C4-2B (cell line): ENCODE data around the gene DSCAM.

ENCODE experiments used
- ZFX ChIP-seq: fragments of 450-650 bp; IDR thresholded peaks from 2 replicates; pipeline ENCODE4 v1.6.1; 2017
- TF ChIP-seq, protein P1 (sequence below): fragments of 450-650 bp; conservative IDR thresholded peaks from 2 replicates; pipeline ENCODE4 v1.5.1; 2017; ENCODE audit warnings: mild to moderate bottlenecking

DNA sequence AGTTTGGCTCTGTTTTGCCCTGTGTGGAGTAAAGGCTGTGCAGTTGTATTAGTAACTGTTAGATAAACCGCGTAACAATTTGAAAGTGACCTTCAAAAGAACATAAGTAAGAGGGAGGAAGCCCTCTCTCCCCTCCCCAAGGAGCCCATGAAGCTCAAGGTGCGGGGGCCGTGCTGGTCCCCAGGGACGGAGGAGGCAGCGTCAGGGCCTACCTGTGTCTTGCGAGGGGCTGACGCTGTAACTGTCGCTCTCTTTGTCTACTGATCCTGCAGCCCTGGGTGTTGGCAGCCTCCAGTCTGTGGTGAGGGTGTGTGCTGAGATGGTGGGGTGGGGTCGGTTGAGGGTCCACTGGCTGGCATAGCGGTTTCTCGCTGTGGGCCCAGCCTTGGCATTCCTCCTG is 803.1 kb downstream of the DSCAM start:
- no peak for TF ChIP-seq ZFX
- TF ChIP-seq, protein P1, sequence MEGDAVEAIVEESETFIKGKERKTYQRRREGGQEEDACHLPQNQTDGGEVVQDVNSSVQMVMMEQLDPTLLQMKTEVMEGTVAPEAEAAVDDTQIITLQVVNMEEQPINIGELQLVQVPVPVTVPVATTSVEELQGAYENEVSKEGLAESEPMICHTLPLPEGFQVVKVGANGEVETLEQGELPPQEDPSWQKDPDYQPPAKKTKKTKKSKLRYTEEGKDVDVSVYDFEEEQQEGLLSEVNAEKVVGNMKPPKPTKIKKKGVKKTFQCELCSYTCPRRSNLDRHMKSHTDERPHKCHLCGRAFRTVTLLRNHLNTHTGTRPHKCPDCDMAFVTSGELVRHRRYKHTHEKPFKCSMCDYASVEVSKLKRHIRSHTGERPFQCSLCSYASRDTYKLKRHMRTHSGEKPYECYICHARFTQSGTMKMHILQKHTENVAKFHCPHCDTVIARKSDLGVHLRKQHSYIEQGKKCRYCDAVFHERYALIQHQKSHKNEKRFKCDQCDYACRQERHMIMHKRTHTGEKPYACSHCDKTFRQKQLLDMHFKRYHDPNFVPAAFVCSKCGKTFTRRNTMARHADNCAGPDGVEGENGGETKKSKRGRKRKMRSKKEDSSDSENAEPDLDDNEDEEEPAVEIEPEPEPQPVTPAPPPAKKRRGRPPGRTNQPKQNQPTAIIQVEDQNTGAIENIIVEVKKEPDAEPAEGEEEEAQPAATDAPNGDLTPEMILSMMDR: no peak; the same call in 1 of the 2 replicates
